GM18907 (cell line): ENCODE results near the gene RALY.
"Not testable (repeated sequence)": the region's sequence is repeated elsewhere in the genome, so short reads cannot be mapped to it uniquely, and the experiment has no call there.

Experiments
- ATAC-seq: cut with Tn5 transposase; IDR thresholded peaks from one replicate; pipeline ENCODE4 v1.9.1; 2021; ENCODE audit warnings: mild to moderate bottlenecking, moderate library complexity; ENCODE audit not compliant: unreplicated experiment

Gene RALY

GRCh38 chr20:34132491-34132890 is 138.8 kb downstream of the RALY start:
- not testable (repeated sequence) for ATAC-seq

DNA sequence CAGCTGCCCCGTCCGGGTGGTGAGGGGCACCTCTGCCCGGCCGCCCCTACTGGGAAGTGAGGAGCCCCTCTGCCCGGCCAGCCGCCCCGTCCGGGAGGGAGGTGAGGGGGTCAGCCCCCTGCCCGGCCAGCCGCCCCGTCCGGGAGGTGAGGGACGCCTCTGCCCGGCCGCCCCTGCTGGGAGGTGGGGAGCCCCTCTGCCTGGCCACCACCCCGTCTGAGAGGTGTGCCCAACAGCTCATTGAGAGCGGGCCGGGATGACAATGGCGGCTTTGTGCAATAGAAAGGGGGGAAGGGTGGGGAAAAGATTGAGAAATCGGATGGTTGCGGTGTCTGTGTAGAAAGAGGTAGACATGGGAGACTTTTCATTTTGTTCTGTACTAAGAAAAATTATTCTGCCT is 139.2 kb downstream of the RALY start:
- not testable (repeated sequence) for ATAC-seq

DNA sequence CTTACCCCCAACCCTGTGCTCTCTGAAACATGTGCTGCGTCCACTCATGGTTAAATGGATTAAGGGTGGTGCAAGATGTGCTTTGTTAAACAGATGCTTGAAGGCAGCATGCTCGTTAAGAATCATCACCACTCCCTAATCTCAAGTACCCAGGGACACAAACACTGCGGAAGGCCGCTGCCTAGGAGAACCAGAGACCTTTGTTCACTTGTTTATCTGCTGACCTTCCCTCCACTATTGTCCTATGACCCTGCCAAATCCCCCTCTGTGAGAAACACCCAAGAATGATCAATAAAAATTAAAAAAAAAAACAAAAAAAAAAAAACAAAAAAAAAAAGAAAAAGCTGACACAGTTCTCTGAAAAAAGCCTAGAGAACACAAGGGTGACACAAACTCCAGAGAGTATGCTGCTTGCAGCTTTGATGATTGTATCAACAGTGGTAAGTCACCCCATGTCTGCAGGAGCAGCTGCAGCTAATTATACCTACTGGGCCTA is 139.7 kb downstream of the RALY start:
- ATAC-seq: not testable (repeated sequence)
